Right atrium auricular region (tissue), 2 donors: ENCODE results near the gene PTGDR2. TPM values are rescaled to one million over a fixed set of nuclear protein-coding genes. Genes with fewer than 3 reads are reported as not detected.

Experiments used
- DNase-seq: peaks from one replicate; pipeline ENCODE4 v3.0.0-alpha.2; 2019; ENCODE audit warnings: low spot score
- H3K27ac ChIP-seq, 2 donors: fragments of 200-600 bp; sonication (generic); 1 replicate in 1 of 2; 2 replicates in 1 of 2; pipeline ENCODE4 v1.5.1; 2016 to 2019
- H3K27me3 ChIP-seq, 2 donors: fragments of 200-600 bp; sonication (generic); one replicate each; pipeline versions ENCODE4 v1.5.1 to v1.6.0; 2017 to 2019
- H3K36me3 ChIP-seq: fragments of 200-600 bp; sonication (generic); one replicate; pipeline ENCODE4 v1.5.1; 2016
- H3K4me1 ChIP-seq, 2 donors: fragments of 200-600 bp; sonication (generic); one replicate each; pipeline versions ENCODE4 v1.5.1 to v1.6.0; 2017 to 2019
- H3K4me3 ChIP-seq, 2 donors: fragments of 200-600 bp; sonication (generic); 1 replicate in 1 of 2; 2 replicates in 1 of 2; pipeline ENCODE4 v1.5.1; 2017 to 2019; ENCODE audit warnings: mild to moderate bottlenecking in 1 of 2, moderate library complexity in 1 of 2
- H3K9me3 ChIP-seq, 2 donors: fragments of 200-600 bp; sonication (generic); one replicate each; pipeline ENCODE4 v1.5.1; 2019
- total RNA-seq, 2 donors: library from RNA; depleted of rRNA; stranded (reverse); fragments of >200 nt; gene quantifications; one replicate each; pipeline ENCODE4 v1.1.0, GENCODE V29; 2016
- TF ChIP-seq, protein P1 (sequence below), 2 donors: fragments of 200-600 bp; sonication (generic); IDR thresholded peaks; one replicate each; pipeline ENCODE4 v1.5.1; 2019; ENCODE audit warnings: antibody characterized with exemption in 2 of 2

The PTGDR2 gene
- total RNA-seq, 2 donors from 2014 or later: 1.3 TPM; not detected in 1

DNA sequence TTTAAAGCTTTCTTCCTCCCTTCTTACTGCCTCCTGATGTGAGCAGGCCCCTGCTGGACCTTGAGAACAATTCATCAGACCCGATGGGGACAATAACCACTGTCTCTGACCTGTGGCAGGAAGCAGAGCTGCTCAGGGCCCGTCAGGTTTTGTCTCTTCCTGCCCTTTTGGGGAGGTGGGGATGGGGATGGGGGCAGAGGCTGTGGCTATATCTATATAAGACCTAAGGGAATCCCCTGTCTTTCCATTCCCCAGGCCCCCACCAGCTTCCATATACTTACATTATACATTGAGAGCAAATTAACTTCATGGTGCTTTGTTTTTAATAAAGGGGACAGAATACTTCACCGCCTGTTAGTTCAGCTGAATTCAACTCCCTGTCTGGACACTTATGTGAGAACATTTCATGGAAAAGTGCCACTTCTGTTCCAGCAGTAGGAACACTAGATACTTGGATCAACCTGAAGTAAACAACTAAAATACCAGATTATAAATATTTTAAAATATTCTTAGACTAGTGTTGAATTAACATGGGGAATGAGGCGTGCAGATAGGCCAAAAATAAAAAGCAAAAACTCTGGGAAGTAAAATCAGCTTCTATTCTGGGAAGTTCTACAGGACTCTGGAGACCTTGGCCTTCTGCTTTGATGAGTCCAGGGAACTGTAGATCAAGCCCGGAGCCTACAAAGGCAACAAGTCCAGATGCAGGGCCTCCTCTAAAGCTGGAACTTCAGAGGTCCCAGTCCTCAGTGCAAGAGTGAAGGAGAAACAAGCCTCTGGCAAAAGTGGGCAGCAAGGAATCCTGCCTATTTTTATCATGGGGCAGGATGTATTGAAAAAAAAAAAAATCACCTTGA lies 22.7 kb upstream of the PTGDR2 start:
- Histone ChIP-seq H3K4me1 (peaks cover 0 to 9% of the 10 kb centered on the region in 2 donors), H3K4me3 (no peak overlapping the region), H3K36me3 (peaks cover 7% of the 10 kb centered on the region), H3K27ac (peak overlapping the region; percentile 22 to 42), H3K27me3 (no peaks in the 10 kb centered on the region), H3K9me3 (no peaks in the 10 kb centered on the region)
- TF ChIP-seq, protein P1, sequence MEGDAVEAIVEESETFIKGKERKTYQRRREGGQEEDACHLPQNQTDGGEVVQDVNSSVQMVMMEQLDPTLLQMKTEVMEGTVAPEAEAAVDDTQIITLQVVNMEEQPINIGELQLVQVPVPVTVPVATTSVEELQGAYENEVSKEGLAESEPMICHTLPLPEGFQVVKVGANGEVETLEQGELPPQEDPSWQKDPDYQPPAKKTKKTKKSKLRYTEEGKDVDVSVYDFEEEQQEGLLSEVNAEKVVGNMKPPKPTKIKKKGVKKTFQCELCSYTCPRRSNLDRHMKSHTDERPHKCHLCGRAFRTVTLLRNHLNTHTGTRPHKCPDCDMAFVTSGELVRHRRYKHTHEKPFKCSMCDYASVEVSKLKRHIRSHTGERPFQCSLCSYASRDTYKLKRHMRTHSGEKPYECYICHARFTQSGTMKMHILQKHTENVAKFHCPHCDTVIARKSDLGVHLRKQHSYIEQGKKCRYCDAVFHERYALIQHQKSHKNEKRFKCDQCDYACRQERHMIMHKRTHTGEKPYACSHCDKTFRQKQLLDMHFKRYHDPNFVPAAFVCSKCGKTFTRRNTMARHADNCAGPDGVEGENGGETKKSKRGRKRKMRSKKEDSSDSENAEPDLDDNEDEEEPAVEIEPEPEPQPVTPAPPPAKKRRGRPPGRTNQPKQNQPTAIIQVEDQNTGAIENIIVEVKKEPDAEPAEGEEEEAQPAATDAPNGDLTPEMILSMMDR (IDR thresholded peaks at IDR 0.05): no peak
- no peak for DNase-seq

DNA sequence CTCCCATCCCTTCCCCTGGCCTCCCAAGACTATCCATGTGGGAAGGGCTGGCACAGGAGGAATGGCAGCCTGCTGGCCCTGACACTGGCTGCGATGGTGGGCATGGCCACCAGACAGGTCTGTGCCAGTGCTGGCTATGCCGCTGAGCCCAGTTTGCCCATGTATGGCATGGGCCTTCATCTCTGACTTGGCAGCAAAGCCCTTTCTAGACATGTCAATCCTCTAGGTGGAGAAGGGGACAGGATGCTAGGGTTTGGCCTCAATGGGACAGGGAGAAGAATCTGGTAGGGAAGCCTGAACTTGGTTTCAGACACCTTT lies 20.4 kb upstream of the PTGDR2 start:
- no peak overlapping the region for H3K27ac ChIP-seq
- DNase-seq: no peak

DNA sequence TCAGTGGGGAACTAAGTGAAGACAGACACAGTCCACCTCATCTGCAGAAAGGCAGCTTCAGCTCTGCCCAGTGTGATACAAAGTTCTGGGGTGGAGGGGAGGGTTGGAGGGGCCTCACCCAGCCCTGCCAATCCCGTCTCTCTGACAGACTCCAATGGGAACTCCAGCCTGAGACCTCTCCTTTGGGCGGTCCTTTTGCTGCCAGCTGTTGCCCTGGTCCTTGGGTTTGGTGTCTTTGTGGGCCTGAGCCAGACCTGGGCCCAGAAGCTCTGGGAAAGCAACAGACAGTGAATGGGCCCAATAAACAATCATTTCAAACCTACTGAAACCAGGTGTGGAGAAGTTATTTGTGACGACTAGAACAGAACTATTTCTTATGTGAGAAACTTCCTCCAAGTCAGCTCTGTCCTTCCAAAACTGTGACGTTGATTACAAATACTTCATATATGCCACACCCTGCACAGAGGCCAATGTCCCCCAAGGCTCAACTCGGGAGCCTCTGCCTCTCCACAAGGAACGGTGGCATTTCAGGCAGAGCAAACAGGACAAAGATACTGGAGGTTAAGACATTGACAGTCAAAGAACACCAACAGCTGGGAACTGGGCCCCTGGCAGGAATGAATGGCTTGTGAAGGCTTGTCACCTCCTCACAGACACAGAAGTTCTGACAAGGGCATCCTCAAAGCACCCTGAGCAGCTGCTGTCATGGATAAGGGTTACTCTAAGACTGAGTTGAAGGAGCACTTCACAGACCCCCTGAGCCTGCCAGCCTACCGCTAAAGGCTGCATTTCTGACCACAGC lies 19.8 kb upstream of the PTGDR2 start:
- Histone ChIP-seq H3K9me3 (no peaks in the 10 kb centered on the region), H3K36me3 (peaks cover 7% of the 10 kb centered on the region), H3K4me3 (no peak overlapping the region), H3K27ac (no peak overlapping the region), H3K27me3 (no peaks in the 10 kb centered on the region), H3K4me1 (peaks cover 0 to 38% of the 10 kb centered on the region in 2 donors)
- DNase-seq: no peak
- TF ChIP-seq, protein P1 (IDR thresholded peaks at IDR 0.05): no peak

More for the DNA sequence above, 20.4 kb upstream of the PTGDR2 start:
- H3K4me3 ChIP-seq: no peak overlapping the region
- peaks cover 7% of the 10 kb centered on the region for H3K36me3 ChIP-seq
- H3K27me3 ChIP-seq: no peaks in the 10 kb centered on the region
- H3K9me3 ChIP-seq: no peaks in the 10 kb centered on the region
- TF ChIP-seq, protein P1 (IDR thresholded peaks at IDR 0.05): no peak
- H3K4me1 ChIP-seq: peaks cover 0 to 33% of the 10 kb centered on the region in 2 donors

DNA sequence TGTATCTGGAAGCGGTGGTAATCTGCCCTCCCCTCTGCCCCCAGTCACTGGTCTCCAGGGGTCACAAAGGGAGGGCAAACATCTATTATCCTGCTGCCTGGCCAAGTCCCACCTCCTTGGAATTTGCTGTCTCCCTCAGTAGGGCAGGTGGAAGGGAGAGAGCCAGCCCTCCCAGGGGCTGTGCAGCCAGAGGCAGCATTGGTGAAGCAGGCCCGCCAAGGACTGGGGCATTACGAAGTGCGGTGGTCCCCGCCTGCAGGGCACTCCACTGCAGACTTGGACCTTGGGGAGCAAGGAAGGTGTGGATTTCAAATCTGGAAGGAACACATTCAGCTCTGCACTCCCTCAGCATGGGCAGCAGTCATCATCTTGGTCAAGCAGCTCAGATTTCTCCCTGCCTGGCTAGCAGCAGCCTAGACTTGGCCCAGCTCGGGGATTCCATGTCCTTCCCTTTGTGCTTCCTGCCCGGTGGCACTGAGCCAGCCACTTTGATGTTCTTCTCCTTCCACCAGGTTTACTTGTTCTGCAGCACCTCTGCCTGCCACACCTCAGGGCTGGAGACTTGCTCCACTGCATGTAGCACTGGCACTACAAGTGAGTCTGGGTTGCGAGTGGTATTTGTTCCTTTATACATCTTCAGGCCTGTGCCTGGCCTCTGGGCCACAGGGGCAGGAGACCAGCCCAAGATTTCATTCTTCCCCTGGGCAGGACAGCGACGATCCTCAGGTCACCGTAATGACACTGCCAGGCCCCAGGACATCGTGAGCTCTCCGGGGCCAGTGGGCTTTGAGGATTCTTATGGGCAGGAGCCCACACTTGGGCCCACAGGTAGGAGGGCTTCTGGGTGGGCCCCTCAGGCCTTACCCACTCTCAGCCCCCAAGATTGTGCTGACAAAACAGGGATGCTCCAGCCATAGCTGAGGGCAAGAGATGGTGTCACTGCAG lies 18.9 kb upstream of the PTGDR2 start:
- H3K4me3 ChIP-seq: no peak overlapping the region
- H3K4me1 ChIP-seq: peaks cover 0 to 41% of the 10 kb centered on the region in 2 donors

DNA sequence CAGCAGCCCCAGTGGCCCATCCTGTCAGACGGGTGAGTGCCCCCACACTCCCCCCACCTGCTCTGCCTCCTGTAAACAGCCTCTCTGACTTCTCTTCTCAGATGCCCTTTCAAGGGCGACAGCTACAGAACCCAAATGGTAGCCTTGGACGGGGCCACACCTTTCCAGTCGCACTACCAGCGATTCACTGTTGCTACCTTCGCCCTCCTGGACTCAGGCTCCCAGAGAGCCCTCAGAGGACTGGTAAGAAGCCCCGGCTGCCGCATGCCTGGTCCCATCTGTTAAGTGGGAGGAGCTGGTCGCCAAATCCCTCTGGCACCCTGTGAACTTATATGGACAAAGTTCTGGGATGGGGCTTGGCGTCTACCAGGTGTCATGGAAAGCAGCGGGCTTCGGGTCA lies 17.8 kb upstream of the PTGDR2 start:
- Histone ChIP-seq H3K4me1 (peaks cover 0 to 41% of the 10 kb centered on the region in 2 donors), H3K9me3 (no peaks in the 10 kb centered on the region), H3K27me3 (no peaks in the 10 kb centered on the region), H3K27ac (no peak overlapping the region), H3K36me3 (no peaks in the 10 kb centered on the region), H3K4me3 (no peak overlapping the region)
- TF ChIP-seq, protein P1 (IDR thresholded peaks at IDR 0.05): no peak
- DNase-seq: no peak

More for the DNA sequence above, 18.9 kb upstream of the PTGDR2 start:
- DNase-seq: no peak
- no peak overlapping the region for H3K27ac ChIP-seq
- no peaks in the 10 kb centered on the region for H3K9me3 ChIP-seq
- TF ChIP-seq, protein P1 (IDR thresholded peaks at IDR 0.05): no peak
- no peaks in the 10 kb centered on the region for H3K27me3 ChIP-seq
- no peaks in the 10 kb centered on the region for H3K36me3 ChIP-seq
